ENCODE results near the gene FHDC1. TPM values are rescaled to one million over a fixed set of nuclear protein-coding genes. Genes with fewer than 3 reads are reported as not detected.

The FHDC1 gene
- total RNA-seq, 1 experiment from 2014 or later = 6.0 TPM

DNA sequence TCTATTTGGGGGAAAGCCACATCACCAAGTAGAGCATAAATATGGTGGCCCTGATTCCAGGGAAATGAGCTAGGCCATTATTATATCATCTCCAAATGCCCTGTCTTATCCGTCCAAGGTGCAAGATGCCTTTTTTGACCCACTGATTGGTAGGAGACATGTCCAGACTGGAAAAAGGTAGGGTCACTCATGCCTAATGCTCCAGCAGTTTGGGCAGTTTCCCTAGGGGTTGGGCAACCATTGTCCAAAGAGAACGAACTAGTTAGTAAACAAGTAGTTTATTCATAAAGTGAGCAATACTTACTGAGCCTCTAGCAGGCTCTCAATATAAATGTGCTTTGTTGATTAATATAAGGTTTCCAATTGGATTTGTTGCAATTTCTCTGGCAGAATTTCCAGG is 6.2 kb downstream of the FHDC1 start:
- H3K4me3 Mint-ChIP-seq (ENCODE audit: low read depth, unreplicated experiment) = no peak overlapping the region
- peaks cover 9% of the 10 kb centered on the region for H3K4me1 Mint-ChIP-seq (ENCODE audit: low read depth, unreplicated experiment)
- no peaks in the 10 kb centered on the region for H3K9me3 Mint-ChIP-seq (ENCODE audit: low read depth, unreplicated experiment)
- CTCF ChIA-PET = no interaction called here
- intact Hi-C loops (cut with micrococcal nuclease; ENCODE audit: unreplicated experiment) = no loop called here
- no peak for DNase-seq
- H3K36me3 Mint-ChIP-seq (ENCODE audit: insufficient read depth, unreplicated experiment) = peaks cover 13% of the 10 kb centered on the region
- no peak overlapping the region for H3K27ac Mint-ChIP-seq (ENCODE audit: unreplicated experiment)
- no TSS peak for BruUV-seq (replicated peaks)
- no peak for TF ChIP-seq CTCF (IDR thresholded peaks at IDR 0.05; ENCODE audit: unreplicated experiment)
- H3K27me3 Mint-ChIP-seq (ENCODE audit: unreplicated experiment) = no peaks in the 10 kb centered on the region

DNA sequence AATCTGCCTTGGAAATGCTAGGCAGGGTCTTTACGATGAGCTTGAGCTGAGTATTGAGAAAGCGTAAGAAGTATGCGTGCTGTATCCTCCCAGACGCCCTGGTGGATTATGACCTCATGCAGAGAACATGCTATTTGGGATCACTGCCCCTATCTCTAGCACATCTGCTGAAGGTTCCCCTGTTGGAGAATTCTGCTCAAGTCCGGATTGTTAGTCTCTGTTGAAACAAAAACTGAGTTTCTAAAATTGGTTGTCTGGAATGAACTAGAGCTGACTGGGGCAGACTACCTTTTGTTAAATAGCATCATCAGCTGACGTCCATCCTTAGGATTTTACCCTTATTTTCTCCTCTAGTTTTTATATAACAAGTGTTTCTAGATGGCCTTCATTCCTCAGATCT is 7.5 kb downstream of the FHDC1 start:
- Mint-ChIP-seq H3K9me3 (ENCODE audit: low read depth, unreplicated experiment) (no peaks in the 10 kb centered on the region), H3K4me3 (ENCODE audit: low read depth, unreplicated experiment) (no peak overlapping the region), H3K27me3 (ENCODE audit: unreplicated experiment) (no peaks in the 10 kb centered on the region), H3K4me1 (ENCODE audit: low read depth, unreplicated experiment) (peaks cover 2% of the 10 kb centered on the region), H3K36me3 (ENCODE audit: insufficient read depth, unreplicated experiment) (peaks cover 3% of the 10 kb centered on the region), H3K27ac (ENCODE audit: unreplicated experiment) (no peak overlapping the region)
- intact Hi-C loops (cut with micrococcal nuclease; ENCODE audit: unreplicated experiment) = no loop called here
- BruUV-seq (replicated peaks) = no TSS peak
- TF ChIP-seq CTCF (IDR thresholded peaks at IDR 0.05; ENCODE audit: unreplicated experiment) = no peak
- DNase-seq = no peak
- CTCF ChIA-PET = no interaction called here

- H3K4me3 Mint-ChIP-seq (ENCODE audit: low read depth, unreplicated experiment) = no peak overlapping the region
- no TSS peak for BruUV-seq (replicated peaks)
- CTCF ChIA-PET = no interaction called here
- intact Hi-C loops (cut with micrococcal nuclease; ENCODE audit: unreplicated experiment) = no loop called here
- peaks cover 3% of the 10 kb centered on the region for H3K36me3 Mint-ChIP-seq (ENCODE audit: insufficient read depth, unreplicated experiment)
- no peaks in the 10 kb centered on the region for H3K4me1 Mint-ChIP-seq (ENCODE audit: low read depth, unreplicated experiment)
- DNase-seq = no peak
- H3K27ac Mint-ChIP-seq (ENCODE audit: unreplicated experiment) = no peak overlapping the region
- H3K9me3 Mint-ChIP-seq (ENCODE audit: low read depth, unreplicated experiment) = no peaks in the 10 kb centered on the region
- no peak for TF ChIP-seq CTCF (IDR thresholded peaks at IDR 0.05; ENCODE audit: unreplicated experiment)
- no peaks in the 10 kb centered on the region for H3K27me3 Mint-ChIP-seq (ENCODE audit: unreplicated experiment)
Measured at GRCh38 chr4:152944666-152945320, 8.7 kb downstream of the FHDC1 start.

- CTCF ChIA-PET = no interaction called here
Measured at GRCh38 chr4:152945639-152946038, 9.5 kb downstream of the FHDC1 start.

More at GRCh38 chr4:152945639-152946038, 9.5 kb downstream of the FHDC1 start:
- H3K27me3 Mint-ChIP-seq (ENCODE audit: unreplicated experiment) = no peaks in the 10 kb centered on the region
- peaks cover 4% of the 10 kb centered on the region for H3K36me3 Mint-ChIP-seq (ENCODE audit: insufficient read depth, unreplicated experiment)
- no peak overlapping the region for H3K4me3 Mint-ChIP-seq (ENCODE audit: low read depth, unreplicated experiment)
- BruUV-seq (replicated peaks) = no TSS peak
- DNase-seq = no peak
- no peaks in the 10 kb centered on the region for H3K9me3 Mint-ChIP-seq (ENCODE audit: low read depth, unreplicated experiment)
- intact Hi-C loops (cut with micrococcal nuclease; ENCODE audit: unreplicated experiment) = no loop called here
- H3K27ac Mint-ChIP-seq (ENCODE audit: unreplicated experiment) = no peak overlapping the region
- H3K4me1 Mint-ChIP-seq (ENCODE audit: low read depth, unreplicated experiment) = peaks cover 3% of the 10 kb centered on the region
- no peak for TF ChIP-seq CTCF (IDR thresholded peaks at IDR 0.05; ENCODE audit: unreplicated experiment)
